ENCODE results near the gene TBC1D7.

DNA sequence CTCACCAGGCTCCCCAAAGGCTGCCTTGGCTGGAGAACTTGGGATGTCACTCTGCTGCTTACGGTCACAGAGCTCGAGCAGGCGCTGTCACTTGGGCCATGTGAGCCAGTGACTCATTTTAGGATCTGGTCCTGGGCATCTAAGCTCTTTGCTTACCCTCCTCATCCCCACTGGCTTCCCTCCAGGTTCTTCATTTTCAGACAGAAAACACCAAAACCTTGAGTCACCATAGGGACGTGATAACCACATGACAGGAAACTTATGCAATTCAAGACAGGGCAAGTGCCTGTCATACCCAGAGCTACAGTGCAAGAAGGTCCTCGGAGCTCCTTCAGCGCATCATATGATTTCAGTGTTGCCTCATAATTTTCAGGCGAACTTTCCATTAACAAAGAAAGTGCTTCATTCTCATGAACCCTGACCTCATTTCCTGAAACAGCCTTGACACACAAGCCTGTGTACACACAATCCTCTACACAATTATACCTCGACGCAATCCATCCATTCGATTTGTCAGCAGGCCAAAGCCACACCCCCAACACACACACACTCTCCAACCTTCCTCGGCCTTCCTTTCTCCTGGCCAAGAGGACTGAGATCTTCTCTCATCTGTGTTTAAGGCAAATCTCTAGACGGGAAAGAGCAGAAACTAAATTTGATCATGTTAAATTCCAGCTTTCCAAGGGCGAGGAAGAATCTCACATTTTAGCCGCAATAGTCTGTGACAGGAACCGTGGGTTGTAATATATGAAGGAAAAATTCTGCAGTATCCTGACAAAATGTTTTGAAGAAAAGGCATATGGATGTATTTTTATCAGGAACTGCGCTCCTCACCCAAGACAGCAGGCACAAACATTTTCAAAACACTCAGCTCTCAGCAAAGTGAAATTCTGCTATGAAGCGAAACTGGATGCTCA is 25.3 kb downstream of the TBC1D7 start:
- TF ChIP-seq, protein P1, sequence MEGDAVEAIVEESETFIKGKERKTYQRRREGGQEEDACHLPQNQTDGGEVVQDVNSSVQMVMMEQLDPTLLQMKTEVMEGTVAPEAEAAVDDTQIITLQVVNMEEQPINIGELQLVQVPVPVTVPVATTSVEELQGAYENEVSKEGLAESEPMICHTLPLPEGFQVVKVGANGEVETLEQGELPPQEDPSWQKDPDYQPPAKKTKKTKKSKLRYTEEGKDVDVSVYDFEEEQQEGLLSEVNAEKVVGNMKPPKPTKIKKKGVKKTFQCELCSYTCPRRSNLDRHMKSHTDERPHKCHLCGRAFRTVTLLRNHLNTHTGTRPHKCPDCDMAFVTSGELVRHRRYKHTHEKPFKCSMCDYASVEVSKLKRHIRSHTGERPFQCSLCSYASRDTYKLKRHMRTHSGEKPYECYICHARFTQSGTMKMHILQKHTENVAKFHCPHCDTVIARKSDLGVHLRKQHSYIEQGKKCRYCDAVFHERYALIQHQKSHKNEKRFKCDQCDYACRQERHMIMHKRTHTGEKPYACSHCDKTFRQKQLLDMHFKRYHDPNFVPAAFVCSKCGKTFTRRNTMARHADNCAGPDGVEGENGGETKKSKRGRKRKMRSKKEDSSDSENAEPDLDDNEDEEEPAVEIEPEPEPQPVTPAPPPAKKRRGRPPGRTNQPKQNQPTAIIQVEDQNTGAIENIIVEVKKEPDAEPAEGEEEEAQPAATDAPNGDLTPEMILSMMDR (IDR thresholded peaks at IDR 0.05; ENCODE audit: low read depth, low read length) = no peak
- TF ChIP-seq POLR2A (IDR thresholded peaks at IDR 0.05; ENCODE audit: extremely low read depth, insufficient read length) = no peak
- peak; percentile 66 for TF ChIP-seq MAX (IDR thresholded peaks at IDR 0.05; ENCODE audit: low read depth, low read length)

All from NB4 (cell line).